B cell (primary cell): ENCODE measurements around the gene SELENON. TPM values are rescaled to one million over a fixed set of nuclear protein-coding genes. Genes with fewer than 3 reads are reported as not detected.
A peak's percentile ranks its signal among the peaks of the same experiment; 100 is the strongest.

Experiments used
- ATAC-seq: fragments of 200-7000 bp; cut with Tn5 transposase; one replicate; pipeline ENCODE4 v1.10.0; 2021; ENCODE audit warnings: low read depth, mild to moderate bottlenecking, moderate number of reproducible peaks, moderate library complexity
- CTCF ChIA-PET: fragments of 350-600 bp; sonication (Branson Sonifier 250); formaldehyde crosslinking; loops from one replicate; lab custom pipeline; 2021; ENCODE audit warnings: antibody characterized with exemption, inconsistent platforms; lab: Charles Lee
- POLR2A ChIA-PET: fragments of 350-600 bp; sonication (Branson Sonifier 250); formaldehyde crosslinking; loops from one replicate; lab custom pipeline; 2021; ENCODE audit warnings: antibody characterized with exemption; lab: Charles Lee
- DNase-seq: peaks from one replicate; pipeline ENCODE4 v3.0.0; 2013
- H2AFZ ChIP-seq: 2 replicates; pipeline ENCODE4 v1.6.1; 2012; ENCODE audit warnings: mild to moderate bottlenecking, low read depth, low read length; ENCODE audit not compliant: insufficient read depth, poor library complexity, severe bottlenecking
- H3K27ac ChIP-seq, 2 donors: 1 replicate in 1 of 2; 2 replicates in 1 of 2; pipeline ENCODE4 v1.5.1; 2012 to 2013; ENCODE audit warnings: low read length in 2 of 2, mild to moderate bottlenecking in 2 of 2, moderate library complexity in 1 of 2
- H3K27me3 ChIP-seq, 4 experiments: fragments of 200-600 bp in 1 of 4; sonication (generic) in 1 of 4; replicated peaks in 1 of 4; 1 replicate in 2 of 4; 2 replicates in 2 of 4; pipeline versions ENCODE4 v1.6.1 to v1.7.0; 2013 to 2016; ENCODE audit warnings: low read length in 3 of 4, mild to moderate bottlenecking in 2 of 4, mixed read lengths in 1 of 4, moderate library complexity in 1 of 4; ENCODE audit not compliant: insufficient read depth in 4 of 4, control insufficient read depth in 3 of 4; ENCODE audit errors: control extremely low read depth in 1 of 4
- H3K36me3 ChIP-seq, 2 experiments: replicated peaks in 1 of 2; 1 replicate in 1 of 2; 2 replicates in 1 of 2; pipeline versions ENCODE4 v1.6.1 to v1.7.1; 2013; ENCODE audit warnings: low read length in 1 of 2; ENCODE audit not compliant: insufficient read depth in 2 of 2, control insufficient read depth in 1 of 2; ENCODE audit errors: control extremely low read depth in 1 of 2, extremely low read depth in 1 of 2
- H3K4me1 ChIP-seq, 2 donors: fragments of 200-600 bp in 1 of 2; sonication (generic) in 1 of 2; 1 replicate in 1 of 2; 2 replicates in 1 of 2; pipeline versions ENCODE4 v1.5.1 to v1.6.1; 2013 to 2017; ENCODE audit warnings: low read length in 2 of 2; ENCODE audit not compliant: control insufficient read depth in 2 of 2, insufficient read depth in 2 of 2
- H3K4me2 ChIP-seq: replicated peaks from 2 replicates; pipeline ENCODE3; 2012; ENCODE audit warnings: mild to moderate bottlenecking, low read depth, low read length; ENCODE audit not compliant: poor library complexity, severe bottlenecking
- H3K4me3 ChIP-seq, 5 experiments: fragments of 200-600 bp in 1 of 5; sonication (generic) in 1 of 5; 1 replicate in 3 of 5; 2 replicates in 2 of 5; pipeline versions ENCODE4 v1.5.1 to v1.7.0; 2011 to 2016; ENCODE audit warnings: low read length in 4 of 5, mild to moderate bottlenecking in 4 of 5, low read depth in 2 of 5, control low read depth in 1 of 5, moderate library complexity in 1 of 5; ENCODE audit not compliant: insufficient read depth in 1 of 5; ENCODE audit errors: control extremely low read depth in 1 of 5, extremely low read depth in 1 of 5
- H3K79me2 ChIP-seq: fragments of 200-600 bp; sonication (generic); one replicate; pipeline ENCODE4 v1.6.0; 2016; ENCODE audit warnings: low read length; ENCODE audit not compliant: control insufficient read depth, insufficient read depth
- H3K9ac ChIP-seq: fragments of 200-600 bp; sonication (generic); 2 replicates; pipeline ENCODE4 v1.6.1; 2017; ENCODE audit warnings: mild to moderate bottlenecking, low read length, moderate library complexity
- H3K9me3 ChIP-seq, 3 donors: one replicate each; pipeline versions ENCODE4 v1.6.1 to v1.7.1; 2013; ENCODE audit warnings: low read length in 2 of 3; ENCODE audit not compliant: control insufficient read depth in 2 of 3, insufficient read depth in 1 of 3; ENCODE audit errors: control extremely low read depth in 1 of 3
- H4K20me1 ChIP-seq: 2 replicates; pipeline ENCODE4 v1.6.0; 2012; ENCODE audit warnings: mild to moderate bottlenecking, low read length; ENCODE audit not compliant: insufficient read depth, control insufficient read depth, poor library complexity, severe bottlenecking
- H3K27ac Mint-ChIP-seq: one replicate; pipeline ENCODE4 v1.8.0; 2021; ENCODE audit warnings: mixed read lengths
- H3K27me3 Mint-ChIP-seq: one replicate; pipeline ENCODE4 v1.8.0; 2021; ENCODE audit warnings: mixed read lengths
- H3K4me1 Mint-ChIP-seq: one replicate; pipeline ENCODE4 v1.8.0; 2021; ENCODE audit warnings: mixed read lengths
- H3K4me3 Mint-ChIP-seq: one replicate; pipeline ENCODE4 v1.8.0; 2021; ENCODE audit warnings: mixed read lengths
- H3K9me3 Mint-ChIP-seq: one replicate; pipeline ENCODE4 v1.8.0; 2022; ENCODE audit warnings: mixed read lengths; ENCODE audit not compliant: insufficient read depth
- CTCF ChIP-seq: fragments of 200-600 bp; IDR thresholded peaks from one replicate; pipeline ENCODE4 v1.8.0; 2022; ENCODE audit warnings: antibody characterized with exemption, mild to moderate bottlenecking
- EZH2 ChIP-seq: IDR thresholded peaks from 2 replicates; pipeline ENCODE4 v1.6.1; 2012; ENCODE audit warnings: borderline replicate concordance, low read depth, mild to moderate bottlenecking, moderate library complexity, low read length; ENCODE audit not compliant: insufficient read depth, poor library complexity, severe bottlenecking
- WGBS: methylation state at CpG from one replicate; pipeline ENCODE4 v1.1.5; 2013; ENCODE audit warnings: missing lambda C conversion rate; ENCODE audit not compliant: insufficient coverage; 5-methylcytosine and 5-hydroxymethylcytosine counted together
- intact Hi-C: fragments of 100-400 bp; cut with micrococcal nuclease; formaldehyde crosslinking; loops from one replicate; pipeline ENCODE4 v1.10.0; 2022
- polyA plus RNA-seq: library from polyadenylated mRNA; depleted of rRNA; stranded (reverse); fragments of >200 nt; gene quantifications from 2 replicates; pipeline ENCODE4 v1.2.3, GENCODE V29; 2012
- total RNA-seq, 2 donors: library from RNA; stranded (reverse); fragments of 120-200 nt in 1 of 2; gene quantifications; 1 replicate in 1 of 2; 2 replicates in 1 of 2; pipeline versions ENCODE4 v1.2.3 to v1.2.4, GENCODE V29; 2013 to 2022

SELENON gene
- total and polyA plus RNA-seq, 2 donors (not counting 1 experiment from before 2014, with no cell fraction given) = 10.9 to 16.5 TPM

- TF ChIP-seq EZH2 (no peak), CTCF (no peak)
- Histone ChIP-seq H3K4me1 (peaks cover 22 to 30% of the 10 kb centered on the region in 2 donors), H3K36me3 (no peaks in the 10 kb centered on the region), H3K27me3 (no peaks in the 10 kb centered on the region), H3K79me2 (no peaks in the 10 kb centered on the region), H4K20me1 (no peaks in the 10 kb centered on the region), H3K9ac (peak within 1 kb of the TSS; percentile 88), H2AFZ (peak within 1 kb of the TSS; percentile 98), H3K27ac (peak within 1 kb of the TSS; percentile 76 to 86), H3K4me2 (peak within 1 kb of the TSS; percentile 99), H3K9me3 (peaks cover 0 to 4% (median 0%) of the 10 kb centered on the region in 3 donors), H3K4me3 (peak within 1 kb of the TSS; percentile 65 to 91 (median 77))
- peak; percentile 99 for ATAC-seq
- intact Hi-C loops = loop anchor here (1.0 kb wide), 4 partner anchors 16 to 139 kb away; partner anchors contain the start of genes PAFAH2, PAQR7 and STMN1
- Mint-ChIP-seq H3K27ac (peak within 1 kb of the TSS; percentile 95), H3K4me3 (peak within 1 kb of the TSS; percentile 96), H3K4me1 (peaks cover 26% of the 10 kb centered on the region), H3K27me3 (no peaks in the 10 kb centered on the region), H3K9me3 (no peaks in the 10 kb centered on the region)
- ChIA-PET POLR2A (no interaction called here), CTCF (no interaction called here)
- under 1% methylated on average over 77 of the region's 77 CpGs for WGBS
- DNase-seq = peak; percentile 93
Observed at GRCh38 chr1:25858906-25859789, 59.2 kb downstream of the SELENON start, which contains the start of gene AUNIP. TSS of gene AUNIP (minus strand) at chr1:25859457. CDS start at chr1:25859357, 100 bp downstream.
